Fibroblast of skin of back (primary cell): ENCODE measurements around the gene SURF6.

ENCODE experiments used
- DNase-seq: peaks from one replicate; pipeline ENCODE4 v3.0.0-alpha.2; 2013

Gene SURF6

DNA sequence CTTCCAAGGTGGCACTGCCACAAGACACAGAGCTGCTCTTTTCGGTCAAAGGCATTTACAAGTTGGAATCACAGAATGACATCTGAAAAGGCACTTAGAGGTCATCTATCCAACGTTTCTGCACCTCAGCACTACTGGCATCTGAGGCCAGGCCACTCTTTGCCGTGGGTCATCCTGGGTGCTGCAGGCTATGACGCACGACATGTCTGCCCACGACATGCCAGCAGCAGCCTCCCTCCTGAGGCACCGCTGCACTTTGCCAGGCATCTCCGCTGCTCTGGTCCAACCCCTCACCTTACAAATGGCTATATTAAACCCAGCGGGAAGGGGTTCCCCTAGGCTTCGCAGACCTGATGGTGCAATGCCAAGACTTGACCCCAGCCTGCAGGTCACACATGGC lies 31.8 kb upstream of the SURF6 start:
- DNase-seq = no peak

DNA sequence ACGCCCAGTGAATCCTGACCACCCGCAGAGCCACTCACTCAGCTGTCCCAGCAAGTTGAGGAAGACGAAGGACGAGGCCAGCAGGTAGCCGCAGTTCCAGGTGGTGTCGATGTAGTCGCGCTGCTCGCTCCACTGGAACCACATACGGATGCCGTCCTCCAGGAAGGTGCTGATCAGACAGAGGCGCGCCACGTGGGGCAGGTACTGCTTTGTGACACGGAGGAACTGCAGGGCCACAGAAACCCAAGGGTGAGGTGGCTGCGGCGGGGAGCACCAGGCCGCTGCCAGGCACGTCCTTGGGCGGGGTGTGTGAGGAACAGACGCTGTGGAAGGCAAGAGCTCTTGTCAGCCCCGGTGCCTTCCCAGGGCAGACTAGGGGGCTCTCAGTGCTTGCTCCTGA lies 31.2 kb upstream of the SURF6 start:
- DNase-seq = no peak

DNA sequence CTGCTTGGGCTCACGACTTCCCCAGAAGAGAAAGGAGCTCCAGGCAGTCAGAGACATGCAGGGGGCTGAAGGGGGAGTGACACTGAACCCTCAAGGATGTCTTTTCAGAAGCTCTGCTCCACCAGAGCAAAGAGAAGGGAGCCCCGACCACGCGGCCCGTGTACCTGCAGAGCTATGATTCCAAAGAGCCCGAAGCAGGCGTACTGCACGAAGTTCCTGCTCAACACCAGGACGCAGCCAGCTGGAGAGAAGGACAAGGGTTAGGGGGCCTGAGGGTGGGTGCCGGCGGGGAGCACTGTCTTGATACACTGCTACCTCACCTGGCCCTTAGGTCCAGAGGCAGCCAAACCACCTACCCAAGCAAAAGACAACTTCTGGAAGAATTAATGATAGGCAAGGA lies 30.4 kb upstream of the SURF6 start:
- no peak for DNase-seq

DNA sequence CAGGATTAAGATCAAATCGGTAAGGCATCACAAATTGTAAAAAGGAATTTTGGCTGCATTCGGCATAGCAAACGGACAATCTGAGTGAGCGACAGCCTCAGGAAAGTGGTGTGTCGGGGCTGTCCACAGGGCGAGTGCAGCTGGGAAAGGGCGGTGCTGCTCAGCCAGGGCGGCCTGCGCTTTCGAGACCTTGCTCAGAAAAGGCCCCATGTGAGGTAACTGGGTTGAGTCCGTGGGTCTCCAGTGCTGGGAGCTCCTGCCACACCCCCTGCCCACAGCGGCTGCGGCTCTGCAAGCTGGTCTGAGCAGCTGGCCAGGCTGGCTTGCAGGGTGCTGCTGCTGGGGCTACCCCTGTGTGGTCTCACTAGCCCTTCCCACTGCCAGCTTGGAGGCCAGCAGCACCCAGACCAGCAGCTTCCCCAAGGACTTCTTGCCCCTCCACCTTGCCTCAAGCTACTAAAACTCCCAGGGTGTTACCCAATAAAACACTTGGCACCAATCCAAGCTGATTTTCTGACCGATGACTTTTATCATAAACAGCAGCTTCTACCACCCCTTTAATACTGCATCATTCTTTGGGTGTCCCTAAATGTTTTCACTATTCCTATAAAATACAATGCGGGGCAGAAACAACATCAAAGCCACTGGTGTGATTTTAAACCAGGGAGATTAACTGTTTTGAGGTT lies 26.5 kb upstream of the SURF6 start:
- no peak for DNase-seq

DNA sequence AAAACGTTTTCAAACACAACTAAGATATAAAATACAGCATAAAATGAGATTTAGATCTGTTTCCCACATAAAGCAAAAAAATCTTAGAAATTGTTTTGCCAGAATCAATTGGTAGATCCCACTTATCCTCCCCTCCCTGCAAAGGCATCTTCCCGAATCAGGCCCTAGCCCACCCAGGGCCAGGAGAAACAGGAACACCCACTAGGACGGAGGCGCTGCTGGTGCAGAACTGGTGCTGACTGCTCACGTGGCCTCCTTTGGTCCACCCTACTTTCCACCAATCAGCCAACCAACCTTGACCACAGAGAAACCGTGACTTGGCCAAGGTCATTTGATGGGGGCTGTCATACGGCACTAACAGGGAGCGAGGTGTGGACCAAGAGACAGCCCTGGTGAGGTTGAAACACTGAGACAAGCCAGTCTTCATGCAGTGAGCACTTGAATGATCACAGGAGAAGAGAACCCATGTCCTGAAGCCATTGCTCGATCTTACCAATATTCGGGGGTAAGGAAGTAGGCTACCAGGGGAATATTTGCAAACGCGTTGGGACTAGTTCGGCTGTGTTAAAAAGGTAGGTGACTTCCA lies 25.6 kb upstream of the SURF6 start:
- no peak for DNase-seq

DNA sequence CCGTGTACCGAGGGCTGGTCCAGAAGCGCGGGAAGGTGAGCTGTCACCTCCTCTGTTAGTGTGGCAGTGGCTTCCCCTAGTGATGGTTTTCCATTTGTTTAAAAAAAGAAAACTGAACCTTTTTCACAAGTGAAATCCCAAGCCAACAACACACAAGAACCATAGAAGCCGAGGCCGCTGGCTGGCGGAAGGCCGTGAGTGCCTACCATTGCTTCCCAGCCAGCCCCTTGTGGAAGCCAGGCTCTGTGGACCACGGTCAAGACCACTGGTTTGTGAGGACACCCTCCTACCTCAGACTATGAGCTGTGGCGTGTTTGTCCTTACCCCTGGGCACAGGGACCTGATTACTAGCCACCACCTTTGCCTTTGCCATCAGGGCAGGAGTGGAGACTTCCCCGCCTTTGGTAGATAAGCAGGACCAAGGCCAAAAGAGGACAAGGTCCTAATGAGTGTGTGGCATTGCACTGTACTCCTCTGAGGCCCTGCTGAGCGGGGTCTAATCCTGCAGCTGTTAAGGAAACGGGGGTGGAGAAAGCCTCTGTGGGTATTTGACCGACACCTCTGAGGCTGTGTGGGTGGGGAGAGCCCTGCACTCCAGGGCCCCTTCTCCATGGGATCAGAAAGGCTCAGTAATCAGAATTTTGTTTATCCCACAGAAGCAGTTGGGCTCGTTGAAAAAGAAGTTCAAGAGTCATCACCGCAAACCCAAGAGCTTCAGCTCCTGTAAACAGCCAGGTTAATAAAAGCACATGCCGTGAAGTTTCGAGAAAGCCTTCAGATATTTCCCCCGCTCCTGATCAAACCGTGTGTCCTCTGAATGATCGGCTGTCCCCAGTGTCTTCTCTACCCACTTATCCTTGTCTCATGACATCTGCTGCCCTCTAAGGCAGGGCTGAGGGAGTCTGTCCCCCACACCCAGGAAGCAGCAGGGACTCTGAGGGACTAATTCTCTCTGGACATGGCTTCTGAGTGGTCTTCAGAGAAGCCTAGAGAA lies 24.7 kb upstream of the SURF6 start:
- DNase-seq = no peak

DNA sequence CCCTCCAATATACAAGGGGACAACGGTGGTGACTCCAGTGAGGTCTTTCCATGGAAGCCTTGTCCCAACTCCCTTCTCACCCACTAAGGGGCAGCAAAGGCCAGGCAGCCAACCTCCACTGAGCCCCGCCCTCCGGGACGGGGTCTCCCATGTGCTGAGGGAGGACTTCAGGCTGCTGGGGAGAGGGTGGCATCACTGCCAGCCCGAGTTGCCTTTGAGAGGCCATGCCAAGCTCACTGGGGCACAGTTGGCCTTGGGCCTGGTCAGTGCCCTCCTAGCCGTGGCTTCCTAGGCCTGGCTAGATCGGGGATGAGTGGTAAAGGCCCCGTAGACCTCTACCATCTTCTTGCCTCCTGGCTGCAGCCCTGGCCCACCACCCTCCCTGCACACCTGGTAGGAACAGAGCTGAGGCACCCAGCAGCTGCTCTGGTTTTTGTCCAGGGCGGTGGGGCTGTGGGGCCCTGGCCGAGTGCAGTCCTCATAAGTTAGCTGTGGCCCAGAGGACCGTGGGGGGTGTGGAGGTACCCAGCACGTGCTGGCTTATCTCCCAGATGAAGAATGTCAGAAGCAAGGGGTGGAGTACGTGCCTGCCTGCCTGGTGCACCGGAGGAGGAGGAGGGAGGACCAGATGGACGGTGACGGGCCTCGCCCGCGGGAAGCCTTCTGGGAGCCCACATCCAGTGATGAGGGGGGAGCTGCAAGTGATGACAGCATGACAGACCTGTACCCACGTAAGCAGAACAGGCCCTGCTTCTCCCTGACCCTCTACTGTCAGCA lies 23.6 kb upstream of the SURF6 start:
- DNase-seq = peak; percentile 25

DNA sequence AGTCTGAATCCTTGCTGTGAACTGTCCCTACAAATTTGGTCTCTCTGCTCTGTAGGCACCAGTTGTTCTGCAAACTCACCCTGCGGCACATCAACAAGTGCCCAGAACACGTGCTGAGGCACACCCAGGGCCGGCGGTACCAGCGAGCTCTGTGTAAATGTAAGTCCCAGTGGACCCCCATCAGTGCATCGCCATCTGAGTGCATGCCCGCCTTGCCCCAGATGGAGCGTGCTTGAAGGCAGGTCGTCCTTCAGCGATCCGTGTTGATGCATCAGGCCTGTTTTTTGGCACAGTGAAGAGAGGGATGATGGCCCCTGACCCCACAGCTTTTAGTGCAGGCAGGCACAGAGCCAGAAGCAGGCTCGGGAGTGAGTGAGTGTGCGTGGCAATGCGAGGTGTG lies 21.7 kb upstream of the SURF6 start:
- DNase-seq = no peak

DNA sequence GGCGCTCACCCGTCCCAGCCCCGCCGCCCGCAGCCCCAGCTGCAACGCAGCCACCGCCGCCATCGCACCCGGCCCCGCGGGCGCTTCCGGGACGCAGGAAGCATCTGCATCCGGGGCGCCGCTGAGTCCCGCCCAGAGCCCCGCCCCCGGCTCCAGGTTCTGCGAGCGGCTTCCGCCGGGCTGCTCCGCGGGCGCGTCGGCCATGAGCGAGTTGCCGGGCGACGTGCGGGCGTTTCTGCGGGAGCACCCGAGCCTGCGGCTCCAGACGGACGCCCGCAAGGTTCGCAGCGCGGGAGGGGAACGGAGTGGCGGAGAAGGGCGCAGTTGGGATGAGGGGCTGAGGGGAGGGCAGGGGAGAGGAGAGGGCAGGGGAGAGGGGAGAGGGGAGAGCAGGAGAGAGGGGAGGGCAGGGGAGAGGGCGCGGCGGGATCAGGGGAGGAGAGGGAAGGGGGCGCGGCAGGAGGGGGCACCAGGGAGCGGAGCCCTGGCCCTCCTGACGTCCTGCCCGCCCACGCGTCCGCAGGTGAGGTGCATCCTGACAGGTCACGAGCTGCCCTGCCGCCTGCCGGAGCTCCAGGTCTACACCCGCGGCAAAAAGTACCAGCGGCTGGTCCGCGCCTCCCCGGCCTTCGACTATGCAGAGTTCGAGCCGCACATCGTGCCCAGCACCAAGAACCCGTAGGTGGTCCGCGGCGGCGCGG lies 20.6 kb upstream of the SURF6 start, which contains the start of the genes SURF1 and SURF2:
TSS of gene SURF1 (minus strand) at position 97 of the 701 bp plus-strand sequence. CDS start at position 63, 34 bp downstream.
TSS of gene SURF2 (plus strand) at position 160 of the 701 bp plus-strand sequence. CDS start at position 203, 43 bp downstream.
- DNase-seq = peak; percentile 81

DNA sequence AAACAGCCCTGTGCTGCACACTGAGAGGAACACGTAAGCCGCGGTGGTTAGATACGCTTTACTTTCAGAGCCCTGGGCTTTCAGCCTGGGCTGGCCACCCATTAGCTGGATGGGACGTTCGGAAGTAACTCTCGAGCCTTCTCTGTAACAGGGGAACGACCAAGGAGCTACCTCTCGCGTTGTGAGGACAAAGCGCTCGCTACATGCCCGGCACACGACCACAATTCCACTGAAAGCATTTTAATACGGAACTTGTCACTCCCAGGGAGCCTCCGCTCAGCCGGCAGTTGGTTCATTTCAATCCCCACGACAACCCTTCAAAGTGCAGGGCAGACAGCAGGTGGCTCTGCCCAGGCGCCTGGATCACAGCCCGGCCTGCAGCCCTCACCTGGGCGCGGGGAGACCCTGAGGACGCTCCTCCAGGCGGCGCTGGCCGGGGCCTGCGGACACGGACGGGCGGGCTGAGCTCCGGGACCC lies 19.9 kb upstream of the SURF6 start:
- no peak for DNase-seq

DNA sequence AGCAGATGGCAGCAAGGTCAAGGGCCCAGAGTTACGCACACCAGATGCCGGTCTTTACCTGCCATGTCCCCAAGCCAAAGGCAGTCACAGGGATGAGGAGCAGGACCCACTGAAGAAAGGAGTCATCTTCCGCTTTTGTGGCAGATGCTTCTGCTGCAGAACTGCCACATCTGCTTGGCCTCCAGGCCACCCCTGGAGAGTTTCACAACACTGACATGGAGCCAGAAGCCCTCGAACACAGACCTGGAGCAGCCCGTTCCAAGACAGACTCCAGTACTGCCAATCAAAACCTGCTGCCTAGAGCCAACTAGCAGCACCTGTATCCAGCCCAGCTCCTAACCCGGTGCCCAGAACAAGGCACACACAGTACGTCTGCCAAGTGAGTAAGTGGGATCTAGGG lies 18.8 kb upstream of the SURF6 start:
- DNase-seq = no peak

DNA sequence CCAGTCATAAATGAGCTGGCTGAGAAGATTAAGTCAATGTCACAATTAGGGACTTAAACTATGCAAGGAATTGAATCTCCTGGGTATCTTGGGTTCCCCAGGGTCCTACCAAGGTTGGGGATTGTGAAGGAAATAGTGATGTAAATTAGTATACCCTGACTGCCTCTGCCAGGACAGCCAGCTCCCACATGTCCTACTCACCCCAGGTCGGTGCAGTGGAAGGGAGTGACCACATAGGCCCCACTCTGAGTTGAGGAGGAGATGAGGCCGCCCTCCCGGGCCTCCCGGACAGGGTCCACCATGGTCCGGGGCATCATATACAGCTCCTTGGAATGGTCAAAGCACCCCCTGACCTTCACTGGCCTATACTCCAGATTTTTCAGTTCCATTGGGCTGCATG lies 17.6 kb upstream of the SURF6 start:
- no peak for DNase-seq

DNA sequence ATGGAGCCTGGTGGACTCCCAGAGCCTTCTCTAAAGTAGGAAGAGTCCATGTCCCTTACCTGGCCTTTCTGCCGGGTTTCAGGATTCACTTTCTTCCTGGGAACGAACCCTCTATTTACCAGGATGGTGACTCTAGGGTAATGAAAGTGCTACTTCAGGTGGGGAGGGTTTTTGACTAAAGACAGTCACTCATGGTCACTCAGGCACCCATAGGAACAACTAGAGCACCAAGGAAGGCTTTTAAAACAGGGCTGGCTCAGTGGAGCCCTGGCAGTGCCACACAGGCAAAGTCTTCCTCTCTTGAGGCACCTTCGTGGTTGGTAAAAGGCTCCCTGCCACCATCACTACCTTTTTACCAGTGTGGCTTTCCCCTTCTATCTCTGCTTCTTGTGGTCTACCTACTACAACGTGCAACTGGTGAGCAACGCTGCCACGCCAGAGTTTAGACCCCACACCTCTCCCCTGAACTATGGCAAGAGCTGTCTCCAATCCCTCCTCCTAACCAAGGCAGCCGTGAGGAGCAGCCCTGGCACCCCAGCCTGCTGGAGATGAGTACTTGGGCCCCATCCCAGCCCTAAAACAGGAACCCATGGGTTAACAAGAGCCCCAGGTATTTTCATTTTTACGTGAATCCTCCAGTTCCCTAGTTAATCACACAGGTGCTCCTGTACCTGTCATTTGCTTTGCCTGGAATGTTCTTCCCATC lies 16.8 kb upstream of the SURF6 start:
- DNase-seq = no peak

DNA sequence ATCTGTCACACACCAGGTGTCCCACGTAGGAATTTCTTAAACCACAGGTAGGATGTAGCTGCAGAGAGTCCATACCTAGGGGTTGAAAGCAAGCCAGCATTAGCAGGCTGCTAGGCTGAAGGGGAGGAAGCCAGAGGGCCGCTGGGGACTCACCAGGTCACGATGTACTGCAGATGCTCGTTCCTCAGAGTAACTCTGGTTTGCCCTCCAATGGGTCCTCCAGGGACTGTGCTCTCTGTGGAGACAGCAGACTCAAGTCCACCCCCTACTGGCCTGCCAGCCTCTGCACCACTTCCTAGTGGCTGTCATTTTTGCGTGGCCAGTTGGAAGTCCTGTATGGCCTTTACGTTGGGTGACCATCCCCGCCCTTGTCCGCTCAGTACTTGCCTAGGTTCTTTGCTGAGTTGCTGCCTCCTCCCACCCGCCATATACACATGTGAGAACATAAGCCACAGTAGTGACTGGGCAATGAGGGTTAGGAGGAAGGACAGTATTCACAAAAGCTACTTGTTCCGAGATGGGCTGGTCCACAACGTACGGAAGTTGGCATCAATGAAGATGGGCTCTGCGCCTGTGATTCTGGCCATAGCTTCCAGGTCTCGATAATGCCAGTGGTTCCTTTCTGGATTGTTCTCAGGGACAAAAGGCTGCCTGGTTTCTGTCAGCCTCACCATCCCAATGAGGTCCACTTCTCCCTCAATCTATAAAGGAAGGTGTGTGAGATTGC lies 16.1 kb upstream of the SURF6 start:
- DNase-seq = peak; percentile 64

DNA sequence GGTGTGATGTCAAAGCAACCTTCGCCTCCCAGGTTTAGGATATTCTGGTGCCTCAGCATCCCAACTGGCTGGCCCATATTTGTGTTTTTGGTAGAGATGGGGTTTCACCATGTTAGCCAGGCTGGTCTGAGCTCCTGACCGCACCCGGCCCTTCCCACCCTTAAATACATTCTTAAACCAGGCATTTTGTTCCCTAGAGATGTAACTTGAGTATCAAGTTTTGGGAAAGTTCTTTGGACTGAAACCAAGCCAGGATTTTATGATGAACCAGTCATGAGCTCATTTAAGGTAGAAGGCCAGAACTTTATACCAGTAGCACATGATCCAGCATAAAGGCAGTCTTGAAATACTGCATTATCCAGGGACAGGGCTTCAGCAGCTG lies 15.5 kb upstream of the SURF6 start:
- DNase-seq = no peak

DNA sequence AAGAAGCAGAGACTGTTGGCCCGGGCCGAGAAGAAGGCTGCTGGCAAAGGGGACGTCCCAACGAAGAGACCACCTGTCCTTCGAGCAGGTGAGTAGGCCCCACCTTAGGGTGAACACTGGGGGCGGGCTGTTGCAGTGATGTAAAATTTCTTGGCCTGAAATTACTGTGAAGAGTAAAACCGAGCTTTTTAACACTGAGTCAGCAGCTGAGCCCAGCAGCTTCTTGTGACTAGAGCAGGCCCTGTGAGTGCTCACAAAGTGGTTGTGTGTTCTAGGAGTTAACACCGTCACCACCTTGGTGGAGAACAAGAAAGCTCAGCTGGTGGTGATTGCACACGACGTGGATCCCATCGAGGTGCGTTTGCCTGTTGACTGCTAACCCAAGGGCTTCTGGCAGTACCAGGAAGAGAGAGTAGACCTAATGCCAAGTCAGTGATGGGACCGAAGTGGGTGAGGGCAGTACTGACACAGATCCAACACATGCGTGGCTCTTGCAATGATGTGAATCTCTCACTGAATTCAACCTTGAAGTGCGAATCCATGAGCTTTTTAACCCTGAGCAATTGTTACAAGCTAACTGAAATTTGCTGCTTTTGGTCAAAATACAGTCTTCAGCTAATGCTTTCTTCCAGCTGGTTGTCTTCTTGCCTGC lies 14.1 kb upstream of the SURF6 start:
- no peak for DNase-seq

DNA sequence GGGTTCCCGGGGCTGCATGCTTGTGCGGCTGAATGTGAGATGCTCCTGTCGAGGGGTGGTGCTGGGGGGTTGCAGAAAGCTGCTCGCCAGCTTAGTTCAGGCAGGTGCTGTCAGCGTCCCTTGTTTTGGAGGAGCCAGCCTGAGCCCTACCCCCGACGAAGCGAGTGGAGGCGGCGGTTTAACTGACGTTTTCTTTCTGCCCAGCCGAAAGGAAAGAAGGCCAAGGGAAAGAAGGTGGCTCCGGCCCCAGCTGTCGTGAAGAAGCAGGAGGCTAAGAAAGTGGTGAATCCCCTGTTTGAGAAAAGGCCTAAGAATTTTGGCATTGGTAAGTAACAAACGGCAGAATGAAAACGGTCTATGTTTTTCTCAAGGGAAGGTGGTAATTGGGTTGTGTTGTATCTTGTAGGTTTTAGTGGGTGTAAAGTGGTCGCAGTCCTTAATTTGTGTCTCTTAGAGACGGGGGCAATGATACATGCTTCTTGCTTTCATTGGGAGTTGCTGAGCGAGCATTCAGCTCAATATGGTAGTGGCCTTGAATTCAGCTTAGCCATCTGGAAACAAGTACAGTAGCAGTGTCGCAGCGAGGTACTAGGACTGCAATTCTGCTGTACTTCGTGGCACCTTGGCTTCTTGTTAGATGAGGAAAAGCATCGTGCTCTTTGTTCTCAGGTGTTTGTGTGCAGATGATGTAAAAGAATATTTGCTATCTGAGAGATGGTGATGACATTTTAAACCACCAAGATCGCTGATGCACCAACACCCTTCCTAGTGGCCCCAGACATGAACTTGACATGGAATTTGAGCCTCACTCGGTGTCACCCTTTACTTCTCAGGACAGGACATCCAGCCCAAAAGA lies 13.0 kb upstream of the SURF6 start:
- DNase-seq = no peak

DNA sequence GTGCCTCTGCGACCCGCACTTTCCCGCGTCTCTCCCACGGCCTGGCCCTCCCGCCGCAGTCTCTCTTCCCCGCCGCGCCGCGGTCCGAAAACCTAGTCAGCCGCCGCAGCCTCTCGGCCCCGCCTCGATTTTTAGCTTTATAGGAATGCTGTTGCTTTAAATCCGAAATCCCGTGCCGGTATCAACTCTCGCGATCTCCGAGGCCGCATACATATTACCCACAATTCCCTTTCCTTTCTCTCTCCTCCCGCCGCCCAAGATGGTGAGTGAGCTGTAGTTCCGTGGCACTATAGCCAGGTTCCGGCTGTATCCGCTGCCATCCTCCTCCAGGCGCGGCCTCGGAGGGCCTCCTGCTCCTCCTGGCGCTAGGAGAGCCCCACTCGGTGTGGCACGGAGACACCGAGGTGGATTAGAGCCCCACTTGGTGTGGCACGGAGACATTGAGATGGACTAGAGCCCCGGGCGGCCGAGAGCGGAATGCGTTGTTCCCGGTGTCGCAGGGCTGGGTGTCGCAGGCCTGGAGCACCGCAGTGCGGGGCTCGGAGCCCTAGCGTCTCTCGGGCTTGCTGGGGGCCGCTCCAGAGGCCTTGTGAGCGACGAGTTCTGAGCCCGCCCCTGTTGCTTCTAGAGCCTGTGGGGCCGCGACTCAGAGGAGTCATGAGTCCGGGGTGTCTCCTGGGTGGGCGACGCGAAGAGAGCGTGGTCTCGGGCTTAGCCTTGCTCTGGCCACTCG lies 12.2 kb upstream of the SURF6 start, which contains the start of the genes MED22 and RPL7A:
TSS of gene MED22 (minus strand) at position 147 of the 733 bp plus-strand sequence. CDS start 1,469 bp downstream, outside the sequence.
TSS of gene RPL7A (plus strand) at position 234 of the 733 bp plus-strand sequence. CDS start at position 260, 26 bp downstream.
- peak; percentile 96 for DNase-seq
